HEK293 (cell line): ENCODE data around the gene MARK4.

Source experiments
- CTCF ChIA-PET: fragments of 350-600 bp; formaldehyde crosslinking; extraction: SDS; loops from one replicate; lab custom pipeline; 2021; ENCODE audit warnings: antibody characterized with exemption; lab: Yijun Ruan, JAX
- POLR2A ChIA-PET: fragments of 300-600 bp; formaldehyde crosslinking; extraction: SDS; loops from one replicate; lab custom pipeline; 2020; ENCODE audit warnings: antibody characterized with exemption, inconsistent platforms; lab: Yijun Ruan, JAX
- H3K27ac ChIP-seq: fragments of 200-500 bp; sonication (Bioruptor generic); 2 replicates; pipeline ENCODE4 v1.5.1; 2014; ENCODE audit warnings: low read depth, low read length, control low read depth, inconsistent platforms; ENCODE audit errors: extremely low read depth
- H3K36me3 ChIP-seq, 2 experiments: fragments of 200-500 bp in 1 of 2; sonication (Bioruptor generic) in 1 of 2; 1 replicate in 1 of 2; 2 replicates in 1 of 2; pipeline ENCODE4 v1.5.1; 2014 to 2017; ENCODE audit warnings: inconsistent platforms in 2 of 2, low read length in 2 of 2; ENCODE audit not compliant: control insufficient read depth in 2 of 2, insufficient read depth in 1 of 2
- H3K4me1 ChIP-seq: fragments of 200-500 bp; sonication (Bioruptor generic); 2 replicates; pipeline ENCODE4 v1.5.1; 2014; ENCODE audit warnings: mild to moderate bottlenecking, low read length, inconsistent platforms; ENCODE audit not compliant: control insufficient read depth, insufficient read depth
- H3K4me3 ChIP-seq: 2 replicates; pipeline ENCODE4 v1.5.1; 2011; ENCODE audit warnings: low read depth, mild to moderate bottlenecking, control low read depth, low read length, moderate library complexity
- H3K9me3 ChIP-seq: fragments of 200-500 bp; sonication (Bioruptor generic); 2 replicates; pipeline ENCODE4 v1.5.1; 2014; ENCODE audit warnings: low read depth, low read length, inconsistent platforms; ENCODE audit not compliant: control insufficient read depth, insufficient read depth
- GLIS1 ChIP-seq: fragments of 450-650 bp; formaldehyde crosslinking; IDR thresholded peaks from 2 replicates; pipeline ENCODE4 v1.5.1; 2016; ENCODE audit warnings: missing biosample characterization, missing genetic modification characterization
- HOXD13 ChIP-seq: sonication (generic); formaldehyde crosslinking; IDR thresholded peaks from 2 replicates; pipeline ENCODE4 v1.8.0; 2022; ENCODE audit warnings: missing genetic modification reagents, borderline replicate concordance
- MZF1 ChIP-seq: fragments of 450-650 bp; formaldehyde crosslinking; IDR thresholded peaks from 2 replicates; pipeline ENCODE4 v1.5.1; 2017; ENCODE audit warnings: missing biosample characterization, missing genetic modification characterization, borderline replicate concordance
- RBAK ChIP-seq: fragments of 450-650 bp; formaldehyde crosslinking; IDR thresholded peaks from 2 replicates; pipeline ENCODE4 v1.5.1; 2016; ENCODE audit warnings: missing biosample characterization, missing genetic modification characterization
- ZBTB1 ChIP-seq: fragments of 450-650 bp; formaldehyde crosslinking; IDR thresholded peaks from 2 replicates; pipeline ENCODE4 v1.5.1; 2016; ENCODE audit warnings: missing biosample characterization, missing genetic modification characterization
- ZBTB7A ChIP-seq: fragments of 450-650 bp; formaldehyde crosslinking; IDR thresholded peaks from 2 replicates; pipeline ENCODE4 v1.5.1; 2016; ENCODE audit warnings: low read depth, missing biosample characterization, missing genetic modification characterization
- ZFP41 ChIP-seq: fragments of 450-650 bp; formaldehyde crosslinking; IDR thresholded peaks from 2 replicates; pipeline ENCODE4 v1.5.1; 2016; ENCODE audit warnings: missing biosample characterization, missing genetic modification characterization, borderline replicate concordance
- ZNF140 ChIP-seq: fragments of 450-650 bp; formaldehyde crosslinking; IDR thresholded peaks from 2 replicates; pipeline ENCODE4 v1.5.1; 2016; ENCODE audit warnings: missing biosample characterization, missing genetic modification characterization
- ZNF146 ChIP-seq: fragments of 450-650 bp; formaldehyde crosslinking; IDR thresholded peaks from 2 replicates; pipeline ENCODE4 v1.5.1; 2016; ENCODE audit warnings: missing biosample characterization, missing genetic modification characterization
- ZNF148 ChIP-seq: fragments of 450-650 bp; formaldehyde crosslinking; IDR thresholded peaks from 2 replicates; pipeline ENCODE4 v1.5.0; 2017; ENCODE audit warnings: missing biosample characterization, missing genetic modification characterization, borderline replicate concordance
- ZNF19 ChIP-seq: fragments of 450-650 bp; formaldehyde crosslinking; IDR thresholded peaks from 2 replicates; pipeline ENCODE4; 2016; ENCODE audit warnings: missing biosample characterization, missing genetic modification characterization, low read depth
- ZNF23 ChIP-seq: fragments of 450-650 bp; formaldehyde crosslinking; IDR thresholded peaks from 2 replicates; pipeline ENCODE4 v1.5.1; 2016; ENCODE audit warnings: missing biosample characterization, missing genetic modification characterization, borderline replicate concordance
- ZNF24 ChIP-seq: fragments of 450-650 bp; formaldehyde crosslinking; IDR thresholded peaks from 2 replicates; pipeline ENCODE4 v1.5.1; 2016; ENCODE audit warnings: missing biosample characterization, missing genetic modification characterization
- ZNF266 ChIP-seq: fragments of 450-650 bp; formaldehyde crosslinking; IDR thresholded peaks from 2 replicates; pipeline ENCODE4 v1.5.1; 2016; ENCODE audit warnings: missing biosample characterization, missing genetic modification characterization, low read depth
- ZNF404 ChIP-seq: fragments of 450-650 bp; formaldehyde crosslinking; IDR thresholded peaks from 2 replicates; pipeline ENCODE4 v1.5.1; 2017; ENCODE audit warnings: missing biosample characterization, missing genetic modification characterization
- ZNF423 ChIP-seq: fragments of 450-650 bp; formaldehyde crosslinking; IDR thresholded peaks from 2 replicates; pipeline ENCODE4 v1.5.1; 2016; ENCODE audit warnings: missing biosample characterization, missing genetic modification characterization
- ZNF558 ChIP-seq: fragments of 450-650 bp; formaldehyde crosslinking; IDR thresholded peaks from 2 replicates; pipeline ENCODE4 v1.5.1; 2016; ENCODE audit warnings: missing biosample characterization, missing genetic modification characterization
- ZNF580 ChIP-seq: fragments of 450-650 bp; formaldehyde crosslinking; IDR thresholded peaks from 2 replicates; pipeline ENCODE4 v1.5.1; 2016; ENCODE audit warnings: missing biosample characterization, missing genetic modification characterization
- ZNF658 ChIP-seq: fragments of 450-650 bp; formaldehyde crosslinking; IDR thresholded peaks from 2 replicates; pipeline ENCODE4; 2016; ENCODE audit warnings: missing biosample characterization, missing genetic modification characterization
- ZNF660 ChIP-seq: fragments of 450-650 bp; IDR thresholded peaks from 2 replicates; pipeline ENCODE4 v1.5.1; 2018; ENCODE audit warnings: missing biosample characterization, mild to moderate bottlenecking, missing genetic modification characterization
- ZNF777 ChIP-seq: fragments of 450-650 bp; formaldehyde crosslinking; IDR thresholded peaks from 2 replicates; pipeline ENCODE4 v1.5.1; 2017; ENCODE audit warnings: missing biosample characterization, missing genetic modification characterization, borderline replicate concordance
- ZNF791 ChIP-seq: fragments of 450-650 bp; formaldehyde crosslinking; IDR thresholded peaks from 2 replicates; pipeline ENCODE4 v1.5.1; 2016; ENCODE audit warnings: missing biosample characterization, missing genetic modification characterization
- ZNF792 ChIP-seq: fragments of 450-650 bp; formaldehyde crosslinking; IDR thresholded peaks from 2 replicates; pipeline ENCODE4 v1.5.1; 2016; ENCODE audit warnings: missing biosample characterization, missing genetic modification characterization
- ZNF837 ChIP-seq: fragments of 450-650 bp; formaldehyde crosslinking; IDR thresholded peaks from 2 replicates; pipeline ENCODE4 v1.5.1; 2016; ENCODE audit warnings: missing biosample characterization, missing genetic modification characterization
- ZSCAN16 ChIP-seq: fragments of 450-650 bp; formaldehyde crosslinking; IDR thresholded peaks from 2 replicates; pipeline ENCODE4 v1.5.1; 2016; ENCODE audit warnings: missing biosample characterization, missing genetic modification characterization

Gene MARK4

GRCh38 chr19:45279587-45280192 lies 28.6 kb downstream of the MARK4 start:
- peaks cover 61 to 80% of the 10 kb centered on the region in 2 experiments for H3K36me3 ChIP-seq
- no peaks in the 10 kb centered on the region for H3K9me3 ChIP-seq
- no peak overlapping the region for H3K27ac ChIP-seq
- ChIA-PET POLR2A (no interaction called here), CTCF (interaction anchor here (0.6 kb wide), 1 partner anchor 204 kb away, joined by 3 read pairs; no protein-coding TSS in a partner anchor)
- H3K4me1 ChIP-seq, result peaks cover 13% of the 10 kb centered on the region
- no peak overlapping the region for H3K4me3 ChIP-seq
- TF ChIP-seq ZNF404 (tag by site-specific recombination) (no peak), GLIS1 (peak; percentile 34; the same call in 1 of the 2 replicates)

GRCh38 chr19:45280471-45280961 lies 29.4 kb downstream of the MARK4 start:
- H3K4me3 ChIP-seq, result no peak overlapping the region
- H3K9me3 ChIP-seq, result no peaks in the 10 kb centered on the region
- ChIA-PET POLR2A (interaction anchor here (0.6 kb wide), 1 partner anchor 23 kb away, joined by 5 read pairs; no protein-coding TSS in a partner anchor), CTCF (interaction anchor here (0.6 kb wide), 1 partner anchor 871 kb away, joined by 3 read pairs; no protein-coding TSS in a partner anchor)
- H3K27ac ChIP-seq, result no peak overlapping the region
- peaks cover 9% of the 10 kb centered on the region for H3K4me1 ChIP-seq
- peaks cover 55 to 78% of the 10 kb centered on the region in 2 experiments for H3K36me3 ChIP-seq
- TF ChIP-seq ZBTB7A (tag by site-specific recombination) (no peak), ZNF777 (tag by site-specific recombination) (no peak), ZNF423 (tag by site-specific recombination) (no peak), ZNF791 (tag by site-specific recombination) (no peak), MZF1 (tag by site-specific recombination) (no peak), ZNF792 (tag by site-specific recombination) (no peak), ZNF837 (tag by site-specific recombination) (no peak), ZNF24 (no peak)

GRCh38 chr19:45283443-45284033 lies 32.5 kb downstream of the MARK4 start:
- POLR2A ChIA-PET, result no interaction called here
- Histone ChIP-seq H3K36me3 (peaks cover 66 to 74% of the 10 kb centered on the region in 2 experiments), H3K4me3 (no peak overlapping the region), H3K9me3 (no peaks in the 10 kb centered on the region), H3K27ac (no peak overlapping the region), H3K4me1 (no peaks in the 10 kb centered on the region)
- peak; percentile 85 for TF ChIP-seq ZNF140 (tag by site-specific recombination)
- TF ChIP-seq ZNF146 (tag by site-specific recombination), result peak; percentile 97
- TF ChIP-seq ZNF580 (tag by site-specific recombination), result peak; percentile 66
- no peak for TF ChIP-seq ZNF266 (tag by site-specific recombination)
- CTCF ChIA-PET, result interaction anchor here (0.6 kb wide), 1 partner anchor 693 kb away, joined by 3 read pairs; no protein-coding TSS in a partner anchor

GRCh38 chr19:45290381-45290931 lies 39.4 kb downstream of the MARK4 start:
- no peak overlapping the region for H3K27ac ChIP-seq
- peaks cover 51 to 71% of the 10 kb centered on the region in 2 experiments for H3K36me3 ChIP-seq
- ChIA-PET CTCF (interaction anchor here (0.7 kb wide), 1 partner anchor 276 kb away, joined by 4 read pairs; no protein-coding TSS in a partner anchor), POLR2A (no interaction called here)
- H3K4me1 ChIP-seq, result no peaks in the 10 kb centered on the region
- no peaks in the 10 kb centered on the region for H3K9me3 ChIP-seq
- H3K4me3 ChIP-seq, result no peak overlapping the region
- no peak for TF ChIP-seq ZSCAN16 (tag by site-specific recombination)
- TF ChIP-seq ZNF558 (tag by site-specific recombination), result no peak
- TF ChIP-seq ZNF148 (tag by site-specific recombination), result no peak
- no peak for TF ChIP-seq ZBTB1
- TF ChIP-seq ZFP41 (tag by site-specific recombination), result no peak
- TF ChIP-seq ZNF660 (tag by site-specific recombination), result no peak
- TF ChIP-seq ZNF19 (tag by site-specific recombination), result no peak
- no peak for TF ChIP-seq ZNF23 (tag by site-specific recombination)
- no peak for TF ChIP-seq ZNF658 (tag by site-specific recombination)
- no peak for TF ChIP-seq RBAK
- TF ChIP-seq HOXD13 (CRISPR knock-in tag), result no peak
